Ramos (cell line): ENCODE results near the gene GADD45G.

Experiments
- in situ Hi-C: fragments of 300-500 bp; cut with MboI; formaldehyde crosslinking; loops from one replicate; pipeline ENCODE4 v1.14.3; 2022; ENCODE audit warnings: low sequenced_read_pairs; ENCODE audit not compliant: unreplicated experiment

GADD45G gene

DNA sequence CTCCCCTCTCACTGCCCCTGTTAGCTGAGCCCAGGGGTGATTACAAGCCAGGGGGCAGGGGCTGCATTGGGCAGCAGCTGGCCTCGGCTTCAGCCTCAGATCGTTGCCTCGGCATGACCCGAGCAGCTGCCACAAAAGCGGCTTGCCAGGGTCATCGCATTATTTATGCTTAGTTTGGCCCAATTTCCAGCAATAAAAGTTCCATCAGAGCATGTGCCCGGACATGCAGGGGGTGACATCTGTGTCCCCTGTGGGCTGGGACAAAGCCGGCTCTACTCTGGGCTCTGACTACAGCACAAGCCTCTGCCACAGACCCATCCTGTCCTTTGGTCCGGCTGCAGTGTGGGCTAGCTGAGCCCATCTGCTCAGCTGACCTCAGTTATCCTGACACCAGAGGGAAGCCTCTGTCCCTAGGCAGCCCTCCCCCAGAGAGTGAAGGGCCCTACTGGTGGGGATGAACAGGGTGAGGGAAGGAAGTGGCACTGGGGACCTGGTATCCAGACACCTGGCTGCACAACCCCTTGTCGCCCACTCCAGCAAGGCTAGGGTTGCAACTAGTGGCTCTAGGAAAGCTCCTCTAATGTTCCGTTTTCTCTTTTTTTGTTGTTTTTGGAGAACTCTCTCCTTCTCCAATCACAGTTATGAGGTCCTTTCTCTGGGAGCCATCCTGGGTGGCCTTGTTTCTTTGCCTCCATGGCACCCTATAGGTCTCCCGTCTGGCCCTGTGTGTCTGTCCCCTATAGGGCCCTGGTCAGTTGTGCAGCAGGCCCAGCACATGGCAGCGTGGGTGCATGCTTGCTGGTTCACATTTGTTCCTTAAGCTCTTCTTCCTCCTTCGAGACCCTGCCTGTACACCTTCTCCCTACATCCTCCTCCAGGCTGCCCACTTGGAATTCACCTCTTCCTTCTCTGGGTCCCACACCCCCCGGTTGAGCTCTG is 13.3 kb upstream of the GADD45G start:
- in situ Hi-C loops, result loop anchor here (25.0 kb wide), 1 partner anchor 1271 kb away; no protein-coding TSS in a partner anchor

- in situ Hi-C loops, result loop anchor here (25.0 kb wide), 1 partner anchor 1270 kb away; no protein-coding TSS in a partner anchor
These were observed 12.5 kb upstream of the GADD45G start for GRCh38 chr9:89592213-89592815.

DNA sequence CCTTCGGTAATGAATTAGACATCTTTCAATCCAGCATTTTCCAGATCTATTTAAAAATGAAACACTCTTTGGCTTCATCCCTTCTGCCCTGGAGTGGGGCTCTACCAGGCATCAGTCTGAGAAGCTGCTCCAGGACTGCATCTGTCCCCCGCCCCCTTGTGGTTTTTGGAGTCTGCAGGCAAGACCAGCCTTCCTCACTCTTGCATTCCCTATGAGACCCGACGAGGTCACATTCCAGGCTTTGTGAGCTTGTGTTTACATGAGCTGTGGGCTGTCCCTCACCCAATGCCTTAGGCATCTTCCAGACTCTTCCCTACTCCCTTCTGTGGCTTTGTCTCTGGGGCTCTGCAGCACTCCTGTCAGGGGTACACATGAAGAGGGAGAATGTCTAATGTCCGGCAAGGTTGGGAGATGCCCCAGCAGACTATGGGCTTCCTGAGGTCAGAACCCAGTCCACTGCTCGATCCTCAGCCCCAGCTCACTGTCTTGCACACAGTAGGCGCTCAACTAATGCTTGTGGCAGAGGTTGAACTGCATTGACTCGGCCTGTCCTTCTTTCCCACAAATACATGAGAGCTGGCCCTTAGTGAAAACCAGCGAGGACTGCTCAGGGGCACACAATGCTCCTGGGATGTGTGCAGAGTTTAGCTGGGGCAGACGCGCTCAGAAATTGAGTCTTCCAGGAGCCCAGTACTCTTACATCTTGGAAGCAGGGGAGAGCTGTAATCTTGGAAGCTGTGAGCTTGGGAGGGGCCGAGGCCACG is 11.7 kb upstream of the GADD45G start:
- in situ Hi-C loops, result loop anchor here (25.0 kb wide), 1 partner anchor 1269 kb away; no protein-coding TSS in a partner anchor

DNA sequence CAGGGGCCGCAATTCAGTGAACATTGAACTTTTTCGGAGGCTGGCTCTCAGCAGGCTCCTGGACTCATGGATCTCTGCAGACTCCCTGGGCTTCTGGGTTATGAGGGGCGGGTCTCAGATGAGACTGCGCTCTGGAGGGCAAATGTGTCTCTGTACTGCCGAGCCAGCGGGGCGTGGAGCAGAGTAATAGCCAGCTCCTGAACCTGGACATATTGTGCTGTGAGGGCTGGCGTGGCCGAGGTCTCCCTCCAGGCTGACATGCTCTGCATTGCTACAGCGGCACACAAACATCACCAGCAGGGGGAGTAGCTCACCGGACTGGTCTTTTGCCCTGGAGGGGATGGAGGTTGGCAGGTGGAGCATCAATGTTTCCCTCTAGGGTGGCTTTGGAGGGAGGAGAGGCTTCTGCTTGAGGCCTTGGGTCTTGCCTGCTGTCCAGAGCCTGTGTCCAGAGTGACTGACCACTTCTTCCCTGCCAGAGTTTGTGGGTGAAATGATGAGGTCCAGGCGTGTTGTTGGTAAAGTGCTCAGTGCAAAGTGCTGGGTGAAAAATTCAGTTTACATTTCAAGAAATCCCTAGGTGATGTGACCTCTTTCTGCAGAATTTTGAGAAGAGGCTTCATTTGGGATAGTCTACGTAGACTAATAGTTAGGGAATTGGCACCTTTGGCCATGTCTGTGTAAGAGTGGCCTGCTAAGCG is 10.9 kb upstream of the GADD45G start:
- in situ Hi-C loops, result loop anchor here (25.0 kb wide), 1 partner anchor 1268 kb away; no protein-coding TSS in a partner anchor

- in situ Hi-C loops, result loop anchor here (5.0 to 25.0 kb wide), 2 partner anchors 507 to 1267 kb away; no protein-coding TSS in a partner anchor
These were observed 9.8 kb upstream of the GADD45G start for GRCh38 chr9:89594811-89595550.

GRCh38 chr9:89595646-89596045 is 9.2 kb upstream of the GADD45G start:
- in situ Hi-C loops, result loop anchor here (5.0 to 25.0 kb wide), 2 partner anchors 507 to 1267 kb away; no protein-coding TSS in a partner anchor

- in situ Hi-C loops, result loop anchor here (5.0 to 25.0 kb wide), 2 partner anchors 505 to 1265 kb away; no protein-coding TSS in a partner anchor
These were observed 7.8 kb upstream of the GADD45G start for GRCh38 chr9:89596937-89597555.

- in situ Hi-C loops, result loop anchor here (5.0 to 25.0 kb wide), 2 partner anchors 504 to 1264 kb away; no protein-coding TSS in a partner anchor
These were observed 7.0 kb upstream of the GADD45G start for GRCh38 chr9:89597711-89598362.

DNA sequence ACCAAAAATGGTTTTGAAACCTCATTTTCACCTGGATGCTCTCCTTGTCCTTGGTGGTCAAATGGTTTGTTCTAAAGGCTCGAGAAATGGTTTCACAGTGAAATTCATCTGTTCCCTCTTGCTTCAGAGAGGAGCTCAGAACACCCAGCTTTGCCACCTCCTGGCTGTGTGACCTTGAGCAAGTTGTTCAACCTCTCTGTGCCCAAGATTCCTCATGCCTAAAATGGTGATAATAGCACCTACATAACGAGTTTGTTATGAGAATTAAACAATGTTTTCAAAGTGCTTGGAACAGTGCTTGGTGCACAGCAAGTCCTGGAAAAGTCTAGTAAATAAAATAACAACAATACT is 6.5 kb upstream of the GADD45G start:
- in situ Hi-C loops, result loop anchor here (5.0 to 25.0 kb wide), 2 partner anchors 504 to 1264 kb away; no protein-coding TSS in a partner anchor

- in situ Hi-C loops, result loop anchor here (5.0 to 25.0 kb wide), 2 partner anchors 503 to 1263 kb away; no protein-coding TSS in a partner anchor
These were observed 5.9 kb upstream of the GADD45G start for GRCh38 chr9:89598926-89599325.

DNA sequence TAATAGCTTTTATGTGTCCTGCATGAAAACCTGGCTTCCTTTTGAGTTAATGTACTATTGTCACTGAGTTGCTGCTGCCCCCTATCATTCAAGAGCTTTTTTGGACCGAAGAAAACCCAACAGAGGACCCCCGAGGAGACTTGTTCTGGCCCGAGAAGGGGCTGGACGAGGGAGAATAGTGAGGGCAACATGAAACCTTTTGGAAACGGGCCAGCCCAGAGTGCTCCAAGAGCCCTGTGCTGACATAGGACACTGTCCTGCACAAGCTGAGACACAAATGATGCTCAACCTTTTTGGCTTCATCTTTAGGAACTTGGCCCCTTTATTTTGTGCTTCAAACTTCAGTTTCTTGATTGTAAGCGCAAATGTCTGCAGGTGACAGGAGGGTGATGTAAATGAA is 4.0 kb upstream of the GADD45G start:
- in situ Hi-C loops, result loop anchor here (25.0 kb wide), 1 partner anchor 336 kb away; no protein-coding TSS in a partner anchor

DNA sequence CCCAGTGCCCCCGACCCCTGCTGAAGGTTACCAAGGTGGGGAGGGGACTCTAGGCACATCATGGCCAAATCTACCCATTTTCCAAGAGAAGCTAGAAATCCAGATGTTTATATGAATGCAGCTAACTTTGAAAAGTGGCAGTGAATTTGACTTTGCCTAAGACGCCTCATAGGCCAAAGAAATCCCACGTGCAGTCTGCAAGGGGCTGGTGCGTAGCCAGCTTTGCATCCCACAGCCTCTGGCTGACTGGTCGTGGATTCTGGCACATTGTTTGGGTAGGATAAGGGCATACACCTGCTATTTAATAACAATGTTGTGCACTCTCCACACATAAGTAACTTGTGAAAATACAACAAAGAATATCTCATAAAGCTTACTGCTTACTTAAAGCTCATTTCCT is 3.5 kb upstream of the GADD45G start:
- in situ Hi-C loops, result loop anchor here (25.0 kb wide), 1 partner anchor 336 kb away; no protein-coding TSS in a partner anchor

DNA sequence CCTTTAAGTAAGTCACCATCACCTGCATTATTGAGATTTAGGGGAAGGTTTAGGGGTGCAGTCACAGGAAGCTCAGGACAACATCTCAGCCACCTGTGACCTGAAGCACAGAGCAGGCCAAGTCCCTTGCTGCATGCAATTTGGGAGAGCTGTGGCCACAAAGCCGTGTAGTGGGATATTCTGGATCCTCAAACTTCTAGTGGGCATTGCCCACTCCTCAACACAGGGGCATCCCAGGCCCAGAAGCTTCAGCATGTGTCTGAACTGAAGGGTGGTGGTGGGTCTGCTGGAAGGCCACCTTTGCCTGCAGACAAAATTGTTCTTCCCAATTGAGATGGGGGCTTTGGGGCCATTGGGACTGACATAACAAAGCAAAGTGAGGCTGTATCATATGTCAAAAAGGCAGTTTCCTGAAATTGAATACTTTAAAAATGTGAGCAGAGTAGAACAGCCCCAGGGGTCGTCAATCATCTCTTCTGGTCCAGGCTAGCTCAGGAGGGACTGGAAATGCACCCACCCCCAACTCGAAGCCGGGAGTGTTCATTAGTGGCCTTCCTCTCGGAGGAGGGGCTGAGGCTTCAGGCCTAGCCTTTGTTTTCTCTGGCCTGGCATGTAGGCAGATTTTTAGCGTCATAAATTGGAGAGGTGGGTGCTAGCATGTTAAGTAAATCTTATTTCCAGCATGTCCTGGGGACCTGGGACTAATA is 2.8 kb upstream of the GADD45G start:
- in situ Hi-C loops, result loop anchor here (25.0 kb wide), 1 partner anchor 335 kb away; no protein-coding TSS in a partner anchor

DNA sequence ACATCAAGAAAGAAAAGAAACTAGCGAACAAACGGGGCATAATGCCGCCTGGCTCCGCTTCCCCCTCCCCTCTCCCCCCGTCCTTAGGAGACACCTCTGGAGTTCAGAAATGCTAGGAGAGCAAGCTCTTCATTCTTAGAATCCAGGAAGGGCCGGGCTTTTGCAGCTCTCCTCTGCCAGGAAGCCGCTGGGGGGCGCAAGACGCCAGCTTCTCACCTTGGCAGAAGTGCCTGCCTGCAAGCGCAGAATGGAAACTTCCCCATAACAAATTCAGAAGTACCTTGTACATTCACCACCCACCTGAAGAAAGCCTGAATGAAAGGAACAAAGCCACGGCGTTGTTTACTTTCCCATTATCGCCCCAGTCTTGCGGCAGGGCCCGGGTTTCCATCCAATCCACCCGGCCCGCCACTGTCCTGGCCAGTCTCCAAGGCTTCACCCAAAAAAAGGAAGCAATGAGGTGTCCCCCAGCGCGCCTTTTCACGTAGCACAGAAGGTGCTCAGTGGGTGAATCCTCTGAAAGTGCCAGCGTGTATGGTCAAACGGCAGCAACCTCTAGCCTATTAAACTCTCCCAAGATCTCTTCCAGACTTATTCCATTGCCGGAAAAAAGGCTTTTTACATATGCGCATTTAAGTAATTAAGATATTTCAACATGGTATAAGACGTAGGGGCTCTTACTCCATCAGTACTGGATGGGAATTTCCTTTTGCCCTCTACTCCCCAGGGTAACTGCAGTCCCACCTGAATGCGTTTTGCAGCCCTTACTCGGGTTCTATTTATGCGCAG is 1.6 kb upstream of the GADD45G start:
- in situ Hi-C loops, result loop anchor here (25.0 kb wide), 1 partner anchor 334 kb away; no protein-coding TSS in a partner anchor

DNA sequence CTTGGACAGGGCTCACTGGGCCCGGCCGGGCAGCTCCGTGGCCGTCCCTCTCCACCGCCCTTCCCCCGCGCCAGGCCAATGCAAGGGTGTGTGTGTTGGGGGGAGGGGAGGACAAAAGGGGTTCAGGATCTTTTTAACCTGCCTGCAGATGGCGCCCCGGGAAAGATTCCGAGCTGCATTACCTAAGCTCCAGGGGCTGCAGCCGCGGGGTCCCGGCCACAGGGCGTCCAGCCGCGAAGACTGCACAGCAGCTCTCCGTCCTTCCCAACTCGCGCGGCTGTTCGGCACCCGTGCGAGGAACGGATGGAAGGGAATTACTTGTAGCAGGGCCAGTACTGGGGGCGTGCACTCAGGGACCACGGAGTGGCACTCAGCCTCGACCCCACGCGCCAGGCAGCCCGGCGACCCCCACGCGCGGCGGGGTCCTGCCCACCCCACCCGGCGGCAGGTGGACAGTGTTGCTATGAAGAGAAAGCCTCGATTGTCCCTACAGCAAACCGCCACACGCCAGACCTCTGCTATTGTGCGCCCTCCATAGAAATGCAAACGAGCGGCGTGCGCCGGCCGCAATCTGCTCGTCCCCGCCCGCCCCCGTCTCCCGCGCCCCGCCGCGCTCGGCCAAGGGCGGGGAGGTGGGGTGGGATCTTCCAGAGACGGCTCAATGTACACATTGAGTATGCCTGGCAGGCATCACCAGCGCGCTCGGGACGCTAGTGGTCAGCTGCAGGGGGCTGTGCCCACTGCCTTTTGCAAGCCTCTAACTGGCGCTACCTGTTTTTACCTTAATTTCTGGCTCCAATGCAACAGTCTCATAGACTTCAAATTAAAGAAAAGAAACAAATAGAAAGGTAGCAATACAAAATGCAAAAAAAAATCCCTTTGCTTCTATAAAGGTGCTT is 796 bp upstream of the GADD45G start:
- in situ Hi-C loops, result loop anchor here (25.0 kb wide), 1 partner anchor 333 kb away; no protein-coding TSS in a partner anchor
